Activated T-cell treated with anti-CD3 and anti-CD28 coated beads for 4 hours (primary cell): ENCODE data around the gene USP33.
"Not testable (repeated sequence)": the region's sequence is repeated elsewhere in the genome, so short reads cannot be mapped to it uniquely, and the experiment has no call there.

Experiments used
- DNase-seq: peaks from one replicate; pipeline ENCODE4 v3.0.0-alpha.2; 2020

The USP33 gene

GRCh38 chr1:77759071-77760028 is at the start of gene USP33:
TSS of gene USP33 (minus strand) at chr1:77759852. CDS start at chr1:77741697, 18,155 bp downstream.
- peak; percentile 85 for DNase-seq

GRCh38 chr1:77803371-77803770 is 43.7 kb upstream of the USP33 start:
- no peak for DNase-seq

GRCh38 chr1:77802026-77802425 is 42.4 kb upstream of the USP33 start:
- no peak for DNase-seq

DNA sequence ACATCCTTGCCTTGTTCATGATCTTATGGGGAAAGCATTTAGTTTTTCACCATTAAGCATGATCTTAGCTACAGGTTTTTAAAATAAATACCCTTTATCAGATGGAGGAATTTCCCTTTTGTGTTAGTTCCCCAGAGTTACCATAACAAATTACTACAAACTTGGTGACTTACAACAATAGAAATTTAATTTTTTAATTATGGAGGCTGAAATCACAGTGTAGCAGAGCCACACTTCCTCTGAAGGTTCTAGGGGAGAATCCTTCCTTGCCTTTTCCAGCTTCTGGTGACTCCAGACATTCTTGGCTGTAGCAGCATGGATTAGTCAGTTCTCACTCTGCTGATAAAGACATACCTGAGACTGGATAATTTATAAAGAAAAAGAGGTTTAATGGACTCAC is 38.3 kb upstream of the USP33 start:
- DNase-seq, result no peak

DNA sequence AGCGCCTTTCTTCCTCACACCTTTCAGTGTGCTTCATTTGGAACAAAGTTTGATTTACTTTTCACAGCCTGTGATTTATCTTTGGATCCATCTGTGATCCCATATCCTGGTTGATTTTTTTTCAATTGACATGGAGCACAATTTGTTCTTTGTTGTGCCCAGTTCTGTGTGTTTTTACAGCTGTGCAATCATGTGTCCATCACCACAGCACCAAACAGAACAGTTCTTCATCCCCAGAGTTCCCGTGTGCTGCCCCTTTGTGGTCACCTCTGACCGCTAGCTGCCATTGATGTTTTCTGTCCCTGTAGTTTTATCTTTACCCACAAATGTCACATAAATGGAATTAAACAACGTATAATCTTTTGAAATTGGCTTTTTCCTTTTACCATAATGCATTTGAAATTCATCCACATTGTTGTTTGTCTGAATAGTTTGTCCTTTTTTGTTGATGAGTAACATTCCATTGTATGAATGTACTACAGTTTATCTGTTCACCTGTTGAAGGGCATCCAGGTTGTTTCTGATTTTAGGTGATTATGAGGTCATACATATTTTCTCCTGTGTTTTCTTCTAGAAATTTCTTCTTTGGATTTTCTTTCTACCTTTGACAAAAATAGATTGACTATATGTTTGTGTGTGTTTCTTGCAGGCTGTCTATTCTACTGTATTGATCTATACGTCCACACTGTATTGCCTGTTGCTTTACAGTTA is 37.2 kb upstream of the USP33 start:
- DNase-seq, result no peak

- no peak for DNase-seq
Measured at GRCh38 chr1:77794550-77794949, 34.9 kb upstream of the USP33 start.

DNA sequence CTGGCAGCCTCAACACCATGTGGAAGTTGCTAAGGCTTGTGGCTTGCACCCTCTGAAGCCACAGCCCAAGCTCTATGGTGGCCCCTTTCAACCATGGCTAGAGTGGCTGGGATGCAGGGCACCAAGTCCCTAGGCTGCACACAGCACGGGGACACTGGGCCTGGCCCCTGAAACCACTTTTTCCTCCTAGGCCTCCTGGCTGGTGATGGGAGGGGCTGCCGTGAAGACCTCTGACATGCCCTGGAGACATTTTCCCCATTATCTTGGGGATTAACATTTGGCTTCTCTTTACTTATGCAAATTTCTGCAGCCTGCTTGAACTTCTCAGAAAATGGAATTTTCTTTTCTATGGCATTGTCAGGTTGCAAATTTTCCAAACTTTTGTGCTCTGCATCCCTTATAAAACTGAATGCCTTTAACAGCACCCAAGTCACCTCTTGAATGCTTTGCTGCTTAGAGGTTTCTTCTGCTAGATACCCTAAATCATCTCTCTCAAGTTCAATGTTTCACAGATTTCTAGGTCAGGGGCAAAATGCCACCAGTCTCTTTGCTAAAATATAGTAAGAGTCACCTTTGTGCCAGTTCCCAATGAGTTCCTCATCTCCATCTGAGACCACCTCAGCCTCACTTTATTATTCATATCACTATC is 26.6 kb upstream of the USP33 start:
- not testable (repeated sequence) for DNase-seq

GRCh38 chr1:77783141-77783540 is 23.5 kb upstream of the USP33 start:
- no peak for DNase-seq

DNA sequence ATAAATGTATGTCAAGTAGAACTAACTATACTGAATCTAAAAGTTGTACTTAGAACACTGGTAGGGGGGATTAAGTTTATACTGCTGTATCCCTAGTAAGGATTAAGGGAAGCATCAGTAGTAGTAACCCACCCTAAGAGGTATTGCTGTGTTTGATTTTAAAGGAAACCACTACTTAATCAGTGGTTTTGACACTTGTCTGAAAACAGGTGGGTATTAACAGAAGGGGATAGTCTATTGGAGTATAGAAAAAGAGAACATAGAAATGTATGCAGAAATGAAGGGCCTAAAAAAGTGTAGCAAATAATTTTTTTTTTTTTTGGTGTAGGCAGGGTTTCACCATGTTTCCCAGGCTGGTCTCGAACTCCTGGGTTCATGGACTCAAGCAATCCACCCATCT is 22.0 kb upstream of the USP33 start:
- DNase-seq, result no peak

- DNase-seq, result peak; percentile 83
Measured at GRCh38 chr1:77779529-77780281, 20.1 kb upstream of the USP33 start, which contains the start of gene MIGA1. TSS of gene MIGA1 (plus strand) at chr1:77779649. CDS start at chr1:77783253, 3,604 bp downstream.

DNA sequence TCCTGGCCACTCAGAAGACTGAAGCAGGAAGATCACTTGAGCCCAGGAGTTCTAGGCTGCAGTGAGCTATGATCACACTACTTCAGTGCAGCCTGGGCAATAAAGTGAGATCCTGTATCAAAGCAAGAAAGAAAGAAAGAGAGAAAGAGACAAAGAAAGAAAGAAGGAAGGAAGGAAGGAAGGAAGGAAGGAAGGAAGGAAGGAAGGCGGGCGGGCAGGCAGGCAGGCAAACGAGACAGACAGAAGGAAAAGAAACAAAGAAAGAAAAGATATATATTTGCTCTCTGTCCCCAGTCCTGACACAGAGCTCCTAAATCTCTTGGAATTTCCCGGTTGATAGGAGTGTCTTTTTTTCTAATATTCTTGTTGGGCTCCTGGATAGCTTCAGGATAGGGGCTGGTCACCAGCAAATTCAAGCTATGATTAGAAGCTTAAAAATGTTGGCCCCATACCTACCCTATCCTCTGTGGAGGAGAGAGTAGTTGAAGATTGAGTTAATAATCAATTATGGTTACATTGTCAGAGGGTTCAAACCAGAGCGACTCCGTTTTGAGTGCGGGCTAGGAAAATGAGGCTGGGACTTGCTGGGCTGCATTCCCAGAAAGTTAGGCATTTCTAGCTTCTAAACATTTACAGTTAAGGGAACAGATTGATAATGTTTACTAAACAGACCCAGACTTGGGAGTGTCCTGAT is 16.5 kb upstream of the USP33 start:
- no peak for DNase-seq

DNA sequence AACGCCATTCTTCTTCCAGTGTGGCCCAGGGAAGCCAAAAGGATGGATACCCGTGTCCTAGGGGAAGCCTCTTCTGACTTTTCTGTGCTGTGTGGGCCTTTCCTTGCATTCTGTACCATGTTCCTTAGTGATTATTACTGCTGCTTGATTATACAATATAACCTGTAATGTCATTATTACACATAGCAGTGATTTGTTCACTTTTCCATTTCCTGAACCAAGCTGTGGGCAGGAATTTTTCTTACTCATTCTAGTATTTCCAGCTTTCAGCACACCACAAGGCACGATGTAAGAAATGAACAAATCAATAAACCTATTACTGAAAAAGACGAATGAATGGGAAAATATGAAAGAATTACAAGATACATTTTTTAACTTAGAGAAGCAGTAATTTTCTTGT is 8.4 kb upstream of the USP33 start:
- no peak for DNase-seq

GRCh38 chr1:77762072-77762476 is 2.4 kb upstream of the USP33 start:
- DNase-seq, result no peak

GRCh38 chr1:77757603-77758002 is 2.0 kb downstream of the USP33 start:
- DNase-seq, result no peak

DNA sequence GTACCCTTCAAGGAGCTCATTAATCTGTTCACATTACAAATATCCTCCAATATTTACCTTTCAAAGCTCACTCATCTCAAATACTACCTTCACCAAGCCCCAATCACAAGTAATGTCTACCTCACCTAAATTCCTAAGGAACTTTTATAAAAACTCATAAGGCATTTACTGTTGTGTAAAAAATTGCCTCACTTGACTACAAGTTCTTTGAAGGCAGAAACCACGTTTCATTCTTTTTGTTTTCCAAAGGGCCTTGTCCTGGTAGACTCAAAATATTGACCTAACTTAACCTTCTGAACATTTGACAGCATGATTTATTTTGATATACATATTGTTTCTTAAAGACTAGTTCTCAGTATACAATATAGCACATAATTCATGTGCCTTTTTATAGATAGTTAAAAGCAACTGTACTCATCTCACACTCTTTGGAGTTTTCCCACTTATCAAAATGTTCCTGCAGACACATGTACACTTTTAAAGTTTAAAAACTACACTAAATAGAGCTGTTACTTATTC is 2.5 kb downstream of the USP33 start:
- DNase-seq, result no peak

- DNase-seq, result no peak
Measured at GRCh38 chr1:77756052-77756754, 3.4 kb downstream of the USP33 start.

DNA sequence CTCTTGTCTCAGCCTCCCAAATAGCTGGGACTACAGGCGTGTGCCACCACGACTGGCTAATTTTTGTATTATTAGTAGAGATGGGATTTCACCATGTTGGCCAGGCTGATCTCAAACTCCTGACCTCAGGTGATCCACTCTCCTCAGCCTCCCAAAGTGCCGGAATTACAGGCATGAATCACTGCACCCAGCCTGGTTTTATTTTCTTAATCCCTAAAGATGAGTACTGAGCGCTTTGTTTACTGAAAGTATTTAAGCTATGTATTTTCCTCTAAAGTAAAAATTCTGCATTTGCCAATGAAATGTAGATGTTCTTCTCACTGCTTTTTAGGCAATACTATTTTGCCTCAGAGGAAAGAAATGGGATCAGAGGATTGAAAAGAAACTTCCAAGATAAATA is 10.2 kb downstream of the USP33 start:
- DNase-seq, result not testable (repeated sequence)

GRCh38 chr1:77744576-77744975 is 15.1 kb downstream of the USP33 start:
- no peak for DNase-seq

DNA sequence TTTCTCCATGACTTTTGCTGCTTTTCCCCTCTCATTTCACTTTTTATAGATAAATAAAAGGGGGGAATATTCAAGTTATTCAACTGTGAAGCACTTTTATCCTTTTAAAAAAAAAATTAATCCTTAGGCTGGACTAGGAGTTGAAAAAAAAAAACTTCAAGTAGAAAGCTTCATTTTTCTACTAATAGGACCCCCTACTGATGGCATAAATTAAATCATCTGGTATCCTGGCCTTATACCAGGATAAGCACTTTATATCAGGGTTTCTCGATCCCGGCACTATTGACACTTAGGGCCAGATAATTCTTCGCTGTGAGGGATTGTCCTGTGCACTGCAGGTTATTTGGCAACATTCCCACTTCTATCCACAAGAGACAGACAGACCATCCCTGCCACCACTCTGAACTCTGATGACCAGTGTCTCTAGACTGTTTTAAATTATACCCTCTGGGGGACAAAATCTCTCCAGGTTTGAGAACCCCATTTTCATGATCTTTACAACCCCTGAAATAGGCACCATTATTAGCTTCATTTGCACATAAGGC is 17.6 kb downstream of the USP33 start:
- no peak for DNase-seq

GRCh38 chr1:77741316-77741715 is 18.3 kb downstream of the USP33 start:
- DNase-seq, result no peak

- DNase-seq, result no peak
Measured at GRCh38 chr1:77739235-77739634, 20.4 kb downstream of the USP33 start.
